NCI-H2029 (cell line): ENCODE data around the gene SLC46A1.

ENCODE experiments used
- DNase-seq: peaks from one replicate; lab custom pipeline; 2025; lab: John Stamatoyannopoulos, UW

SLC46A1 gene

DNA sequence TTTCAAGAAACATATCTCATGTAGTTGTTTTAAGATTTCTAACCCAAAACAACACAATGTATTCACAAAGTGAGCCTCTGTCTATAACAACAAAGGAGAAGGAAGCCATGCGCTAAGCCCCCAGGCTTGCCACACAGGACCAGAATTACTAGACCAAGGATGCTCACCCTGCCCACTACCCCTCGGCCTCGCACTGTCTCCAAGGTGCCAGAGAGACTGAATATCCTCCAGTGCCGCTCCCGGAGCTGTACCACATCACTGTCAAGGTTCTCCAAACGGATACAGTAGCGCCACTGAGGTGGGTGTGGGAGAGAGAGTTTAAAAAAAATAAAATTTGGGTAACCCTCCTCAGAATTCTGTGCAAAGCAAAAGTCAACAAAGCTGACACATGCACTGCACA, 55.7 kb downstream of the SLC46A1 start:
- DNase-seq: no peak

DNA sequence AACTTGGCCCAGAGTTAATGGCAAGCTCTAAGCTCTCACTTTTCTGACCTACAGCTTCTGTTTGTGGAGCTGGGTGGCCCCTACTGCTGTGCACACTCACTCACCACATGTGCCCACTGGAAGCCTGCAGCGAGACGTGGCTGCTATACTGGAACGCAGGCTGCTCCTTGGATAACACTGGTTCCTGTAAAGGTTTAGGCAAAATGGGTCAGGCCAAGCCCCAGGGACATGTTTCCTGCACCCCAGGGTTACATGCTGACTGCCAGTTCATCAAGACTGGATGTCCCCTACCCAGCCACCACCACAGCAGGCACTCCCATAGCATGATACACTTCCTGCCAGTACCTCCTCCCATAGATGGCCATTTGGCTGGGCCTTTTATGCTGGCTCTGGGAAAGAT, 57.0 kb downstream of the SLC46A1 start:
- no peak for DNase-seq

DNA sequence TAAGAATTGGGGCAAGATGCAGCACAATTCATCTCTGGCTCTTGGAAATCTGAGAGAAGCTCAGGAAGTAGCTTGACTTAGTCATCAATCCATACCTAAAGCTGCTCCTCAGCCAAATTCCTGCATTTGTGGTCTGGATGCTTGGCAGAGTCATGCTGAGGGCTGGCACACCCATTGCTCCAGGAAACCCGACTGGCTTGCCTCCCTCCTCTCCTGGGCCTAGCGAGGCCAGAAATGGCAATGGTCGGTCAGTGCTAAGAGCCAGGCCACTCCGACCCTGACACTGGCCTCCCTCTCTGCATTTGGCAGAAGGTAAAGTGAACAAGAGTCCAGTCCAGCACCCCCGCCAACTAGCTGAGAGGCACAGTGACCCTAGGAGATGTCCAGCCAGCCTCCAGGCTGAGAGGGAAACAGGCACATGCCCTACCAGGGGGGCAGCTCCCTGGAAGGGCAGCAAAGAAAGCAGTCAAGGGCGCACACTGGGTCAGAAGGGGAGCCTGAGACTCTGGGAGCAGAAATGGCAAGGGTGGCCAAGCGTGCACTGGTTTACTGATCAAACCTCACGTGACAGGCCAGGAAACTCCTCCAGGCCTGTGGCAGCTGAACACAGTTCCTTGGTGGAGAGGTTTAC, 58.6 kb downstream of the SLC46A1 start:
- DNase-seq: no peak

DNA sequence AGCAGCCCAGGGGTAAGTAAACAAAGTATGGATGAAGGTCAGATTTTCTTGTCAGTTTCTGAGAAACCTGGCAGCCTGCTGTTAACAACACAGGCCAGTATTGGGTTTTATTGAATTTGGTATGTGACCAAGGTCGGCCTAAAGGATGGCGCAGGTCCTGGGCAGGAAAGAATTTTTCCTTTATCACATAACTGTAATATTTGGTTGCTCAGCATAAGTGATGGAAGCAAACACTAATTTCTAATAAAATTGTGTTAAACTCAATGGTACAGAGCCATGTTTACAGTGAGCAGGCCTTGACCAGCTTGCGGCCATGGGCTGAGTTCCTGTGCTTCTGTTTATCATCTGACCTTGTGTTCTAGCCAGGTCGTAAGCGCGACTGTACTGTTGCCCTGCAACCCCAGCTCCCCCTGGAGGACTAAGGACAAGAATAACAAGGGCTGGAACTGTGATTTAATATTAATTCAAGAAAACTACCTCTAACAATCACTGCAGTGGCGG, 59.2 kb downstream of the SLC46A1 start:
- DNase-seq: no peak

DNA sequence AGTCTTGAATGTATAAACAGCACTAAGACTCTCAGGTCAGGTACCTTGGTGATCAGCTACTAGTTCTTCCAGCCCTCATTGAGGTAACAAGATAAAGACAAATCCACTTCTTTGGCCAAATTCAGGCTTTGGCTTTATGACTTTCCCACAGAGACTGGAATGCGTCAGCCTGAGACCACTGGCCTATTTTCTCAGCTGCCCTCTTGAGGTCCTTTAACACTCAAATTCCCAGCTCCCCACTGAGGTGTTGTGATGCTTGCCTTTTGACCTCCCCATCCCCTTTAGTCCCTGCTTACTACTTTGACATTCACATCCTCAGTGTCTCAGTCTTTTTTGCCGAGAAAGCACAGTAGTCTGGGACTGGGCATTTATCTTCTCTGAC, 59.8 kb downstream of the SLC46A1 start:
- no peak for DNase-seq

DNA sequence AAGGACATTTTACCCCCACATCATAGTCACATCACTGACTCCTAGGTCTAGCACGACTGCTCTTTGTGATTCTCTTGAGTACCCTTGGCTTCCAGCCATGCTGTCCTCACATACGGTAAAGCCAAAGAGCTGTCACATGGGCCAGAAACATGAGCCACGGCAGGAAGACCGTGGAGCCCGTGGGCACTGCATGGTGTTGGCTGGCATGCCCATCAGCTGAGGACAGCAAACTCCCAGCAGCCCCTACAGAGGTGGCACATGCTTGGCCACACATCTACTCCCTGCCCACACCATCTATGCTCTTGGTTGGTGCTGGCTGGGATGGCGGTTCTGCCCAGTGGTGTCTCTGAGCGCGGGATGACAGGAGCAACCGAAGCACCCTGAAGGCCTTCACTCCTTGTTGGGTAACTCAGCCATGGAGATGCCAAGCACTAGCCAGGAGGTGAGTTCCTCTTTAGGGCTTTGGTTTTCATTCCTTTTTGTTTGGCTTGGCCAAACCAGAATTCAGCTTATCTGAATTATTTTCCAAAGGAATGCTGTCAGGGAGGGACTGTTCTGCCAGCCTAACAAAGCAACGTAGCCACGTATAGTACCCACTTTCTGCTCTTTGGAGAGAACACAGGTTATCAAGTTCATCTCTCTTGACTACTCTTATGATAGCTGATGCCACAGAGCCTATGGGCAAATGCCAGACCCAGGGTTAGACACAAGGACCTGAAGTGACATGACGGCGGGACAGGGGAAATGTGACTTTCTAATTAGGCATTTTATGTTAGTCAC, 60.4 kb downstream of the SLC46A1 start:
- peak; percentile 86 for DNase-seq
